K562 (cell line): ENCODE data around the gene EAF1. TPM values are rescaled to one million over a fixed set of nuclear protein-coding genes. Genes with fewer than 3 reads are reported as not detected.
A peak's percentile ranks its signal among the peaks of the same experiment; 100 is the strongest.
"Not testable (repeated sequence)": the region's sequence is repeated elsewhere in the genome, so short reads cannot be mapped to it uniquely, and the experiment has no call there.

Experiments used
- ATAC-seq: fragments of 200-7000 bp; cut with Tn5 transposase; 3 replicates; pipeline ENCODE4 v1.9.1; 2020; ENCODE audit warnings: moderate library complexity
- BruUV-seq: library from RNA; stranded (reverse); fragments of 400-500 nt; replicated peaks from 2 replicates; lab custom pipeline; 2021; lab: Mats Ljungman, UMichigan
- CTCF ChIA-PET: fragments of 300-600 bp; formaldehyde crosslinking; extraction: SDS; loops from one replicate; lab custom pipeline; 2021; ENCODE audit warnings: low intra/inter-chr PET ratio; lab: Yijun Ruan, JAX
- POLR2A ChIA-PET: fragments of 300-600, 350-650 bp; sonication (Branson Sonifier 250); formaldehyde crosslinking; extraction: SDS; loops from one replicate; lab custom pipeline; 2021; ENCODE audit warnings: antibody characterized with exemption, inconsistent platforms; lab: Yijun Ruan, JAX
- DNase-seq, 4 experiments: peaks; one replicate each; pipeline versions ENCODE4 v3.0.0 to v3.0.0-alpha.2; 2011 to 2018; ENCODE audit warnings: low spot score in 3 of 4, mixed read lengths in 3 of 4; ENCODE audit errors: extremely low read depth in 1 of 4
- FAIRE-seq: peaks from 2 replicates; lab custom pipeline; 2011; peaks lifted over from hg19 to GRCh38; lab: Jason Lieb, UNC
- H2AFZ ChIP-seq: 2 replicates; pipeline ENCODE4 v1.6.0; 2011; ENCODE audit warnings: low read depth, low read length, control low read depth, inconsistent platforms
- H3K27ac ChIP-seq: fragments of 200-600 bp; 3 replicates; pipeline ENCODE4 v1.8.0; 2011; ENCODE audit warnings: low read depth, mild to moderate bottlenecking, control low read depth, inconsistent platforms, low read length, moderate library complexity, mixed read lengths; ENCODE audit errors: extremely low read depth
- H3K27me3 ChIP-seq, 2 experiments: fragments of 300-600 bp in 1 of 2; 2 replicates in 1 of 2; 3 replicates in 1 of 2; pipeline versions ENCODE4 v1.6.0 to v1.8.0; 2011; ENCODE audit warnings: inconsistent platforms in 2 of 2, low read length in 2 of 2, mild to moderate bottlenecking in 1 of 2, mixed read lengths in 1 of 2, moderate library complexity in 1 of 2; ENCODE audit not compliant: control insufficient read depth in 2 of 2, insufficient read depth in 2 of 2
- H3K36me3 ChIP-seq: fragments of 300-600 bp; 3 replicates; pipeline ENCODE4 v1.8.0; 2011; ENCODE audit warnings: mild to moderate bottlenecking, low read length, inconsistent platforms; ENCODE audit not compliant: control insufficient read depth, insufficient read depth
- H3K4me1 ChIP-seq, 2 experiments: fragments of 200-600 bp in 1 of 2; replicated peaks in 1 of 2; 2 replicates in 1 of 2; 3 replicates in 1 of 2; pipeline versions ENCODE4 v1.5.1 to v1.8.0; 2011; ENCODE audit warnings: inconsistent platforms in 2 of 2, low read length in 2 of 2, mild to moderate bottlenecking in 1 of 2, mixed read lengths in 1 of 2, moderate library complexity in 1 of 2; ENCODE audit not compliant: control insufficient read depth in 2 of 2, insufficient read depth in 2 of 2
- H3K4me2 ChIP-seq: 2 replicates; pipeline ENCODE4 v1.6.1; 2011; ENCODE audit warnings: low read length, control low read depth, inconsistent platforms, mixed read lengths; ENCODE audit not compliant: insufficient read depth
- H3K4me3 ChIP-seq: fragments of 200-600 bp; sonication (generic), shearing (Covaris generic); 2 replicates; pipeline ENCODE4 v1.5.1; 2016; ENCODE audit warnings: control low read depth, inconsistent platforms
- H3K79me2 ChIP-seq: fragments of 200-600 bp; 3 replicates; pipeline ENCODE4 v1.8.0; 2011; ENCODE audit warnings: low read length, inconsistent platforms; ENCODE audit not compliant: control insufficient read depth, insufficient read depth
- H3K9ac ChIP-seq, 2 experiments: 2 replicates each; pipeline versions ENCODE4 v1.6.0 to v1.6.1; 2011; ENCODE audit warnings: low read depth in 2 of 2, low read length in 2 of 2, control low read depth in 1 of 2, inconsistent platforms in 1 of 2, mild to moderate bottlenecking in 1 of 2, mixed read lengths in 1 of 2; ENCODE audit not compliant: insufficient read depth in 1 of 2
- H3K9me1 ChIP-seq: one replicate; pipeline ENCODE4 v1.6.0; 2011; ENCODE audit warnings: inconsistent platforms, mild to moderate bottlenecking, low read length, moderate library complexity; ENCODE audit not compliant: control insufficient read depth, insufficient read depth
- H3K9me3 ChIP-seq: replicated peaks from 2 replicates; pipeline ENCODE4 v1.5.1; 2011; ENCODE audit warnings: low read depth, low read length, inconsistent platforms; ENCODE audit not compliant: control insufficient read depth, insufficient read depth
- H4K20me1 ChIP-seq: replicated peaks from 2 replicates; pipeline ENCODE4 v1.6.1; 2011; ENCODE audit warnings: low read length, inconsistent platforms, mixed read lengths; ENCODE audit not compliant: control insufficient read depth, insufficient read depth
- NFXL1 ChIP-seq: fragments of 450-650 bp; formaldehyde crosslinking; IDR thresholded peaks from 2 replicates; pipeline ENCODE4 v1.4.0; 2021; ENCODE audit warnings: mild to moderate bottlenecking
- RAD21 ChIP-seq, 2 experiments: fragments of 250-450 bp in 1 of 2; fragments of 450-650 bp in 1 of 2; sonication (Bioruptor Pico) in 1 of 2; formaldehyde crosslinking in 1 of 2; IDR thresholded peaks in 1 of 2; conservative IDR thresholded peaks in 1 of 2; 2 replicates each; pipeline versions ENCODE4 v1.4.0 to v1.8.0; 2020 to 2022; ENCODE audit warnings: mild to moderate bottlenecking in 2 of 2, moderate library complexity in 1 of 2
- SAFB2 ChIP-seq: fragments of 200-400 bp; formaldehyde crosslinking; IDR thresholded peaks from 2 replicates; pipeline ENCODE4 v1.6.1; 2018; ENCODE audit warnings: borderline replicate concordance, low read length, low read depth, moderate library complexity; ENCODE audit not compliant: severe bottlenecking
- ZNF212 ChIP-seq: fragments of 450-650 bp; formaldehyde crosslinking; IDR thresholded peaks from 2 replicates; pipeline ENCODE4 v1.4.0; 2020; ENCODE audit warnings: mild to moderate bottlenecking
- WGBS: fragments of 100-300 bp; shearing (Covaris generic); methylation state at CpG from one replicate; pipeline ENCODE4 v1.1.6; 2016; ENCODE audit warnings: low coverage, mixed read lengths; ENCODE audit not compliant: insufficient coverage; ENCODE audit errors: missing lambda C conversion rate; 5-methylcytosine and 5-hydroxymethylcytosine counted together
- in situ Hi-C: fragments of 300-500 bp; cut with MboI; formaldehyde crosslinking; loops from 4 replicates; pipeline ENCODE4 v1.15.0; 2018; ENCODE audit warnings: inconsistent platforms, mixed read lengths
- intact Hi-C: fragments of 100-400 bp; cut with micrococcal nuclease; formaldehyde crosslinking; loops from 2 replicates; pipeline ENCODE4 v1.14.2; 2022
- polyA plus RNA-seq, 8 experiments: library from polyadenylated mRNA; depleted of rRNA in 4 of 8; stranded (reverse) in 5 of 8; unstranded in 3 of 8; fragments of >200 nt; fragmentation: Nextera tagmentation in 2 of 8; fragmentation: Illumina TruSeq in 1 of 8; extraction: Ambion mirVana in 2 of 8; extraction: Trizol in 1 of 8; gene quantifications; 2 replicates each; pipeline versions ENCODE4 v1.2.1 to v1.2.3, GENCODE V29; 2011 to 2014; ENCODE audit warnings: inconsistent platforms in 1 of 8, missing spikeins in 1 of 8
- total RNA-seq, 7 experiments: library from RNA; depleted of rRNA in 6 of 7; stranded (reverse); fragments of >200 nt in 6 of 7; fragmentation: Illumina TruSeq in 2 of 7; extraction: Trizol in 2 of 7; gene quantifications; 2 replicates each; pipeline versions ENCODE4 v1.2.1 to v1.2.3, GENCODE V29; 2011 to 2021; ENCODE audit warnings: low replicate concordance in 1 of 7
- TF ChIP-seq, protein P1 (sequence below): fragments of 250-450 bp; sonication (Bioruptor Pico); IDR thresholded peaks from 2 replicates; pipeline ENCODE4 v1.5.0; 2022; ENCODE audit warnings: mild to moderate bottlenecking

The EAF1 gene
- total and polyA plus RNA-seq, 9 of the 15 experiments (the other 6 are each of a cell fraction or from before 2014, with no cell fraction given): 7.0 to 26.8 (median 20.4) TPM

GRCh38 chr3:15398731-15399133 lies 28.7 kb upstream of the EAF1 start:
- H3K27ac ChIP-seq, H3K79me2 ChIP-seq, H3K27me3 ChIP-seq, FAIRE-seq, intact Hi-C loops, H2AFZ ChIP-seq, CTCF ChIA-PET, H4K20me1 ChIP-seq, in situ Hi-C loops, H3K9me3 ChIP-seq, H3K4me1 ChIP-seq, H3K9me1 ChIP-seq, ATAC-seq, H3K36me3 ChIP-seq, H3K9ac ChIP-seq, H3K4me3 ChIP-seq, H3K4me2 ChIP-seq, DNase-seq, BruUV-seq: not testable (repeated sequence)
- TF ChIP-seq RAD21 (CRISPR knock-in tag; conservative IDR thresholded peaks at IDR 0.05 in 1 of 2, IDR thresholded peaks at IDR 0.05 in 1 of 2): peak in 1 of 2 experiments; percentile 6; a peak in 1 of 4 replicates
- POLR2A ChIA-PET: interaction anchor here (1.8 kb wide), 1 partner anchor 10 kb away, joined by 5 read pairs; no protein-coding TSS in a partner anchor
- 11% methylated on average over 3 of the region's 3 CpGs for WGBS

GRCh38 chr3:15399970-15400369 lies 27.4 kb upstream of the EAF1 start:
- Histone ChIP-seq H4K20me1 (no peaks in the 10 kb centered on the region), H3K9ac (no peak overlapping the region), H3K9me1 (no peaks in the 10 kb centered on the region), H3K36me3 (no peaks in the 10 kb centered on the region), H3K27ac (no peak overlapping the region), H3K27me3 (no peaks in the 10 kb centered on the region), H3K4me1 (no peaks in the 10 kb centered on the region), H3K79me2 (no peaks in the 10 kb centered on the region), H3K4me2 (no peak overlapping the region), H3K9me3 (0 out of 2 replicates have a peak, but pooled peaks cover 3% of the 10 kb centered on the region), H2AFZ (no peak overlapping the region), H3K4me3 (no peak overlapping the region)
- intact Hi-C loops: loop anchor here (5.0 kb wide), 1 partner anchor 157 kb away; no protein-coding TSS in a partner anchor
- FAIRE-seq: peak; percentile 6
- no TSS peak for BruUV-seq
- TF ChIP-seq NFXL1 (CRISPR knock-in tag) (no peak), SAFB2 (no peak), ZNF212 (no peak)
- TF ChIP-seq, protein P1, sequence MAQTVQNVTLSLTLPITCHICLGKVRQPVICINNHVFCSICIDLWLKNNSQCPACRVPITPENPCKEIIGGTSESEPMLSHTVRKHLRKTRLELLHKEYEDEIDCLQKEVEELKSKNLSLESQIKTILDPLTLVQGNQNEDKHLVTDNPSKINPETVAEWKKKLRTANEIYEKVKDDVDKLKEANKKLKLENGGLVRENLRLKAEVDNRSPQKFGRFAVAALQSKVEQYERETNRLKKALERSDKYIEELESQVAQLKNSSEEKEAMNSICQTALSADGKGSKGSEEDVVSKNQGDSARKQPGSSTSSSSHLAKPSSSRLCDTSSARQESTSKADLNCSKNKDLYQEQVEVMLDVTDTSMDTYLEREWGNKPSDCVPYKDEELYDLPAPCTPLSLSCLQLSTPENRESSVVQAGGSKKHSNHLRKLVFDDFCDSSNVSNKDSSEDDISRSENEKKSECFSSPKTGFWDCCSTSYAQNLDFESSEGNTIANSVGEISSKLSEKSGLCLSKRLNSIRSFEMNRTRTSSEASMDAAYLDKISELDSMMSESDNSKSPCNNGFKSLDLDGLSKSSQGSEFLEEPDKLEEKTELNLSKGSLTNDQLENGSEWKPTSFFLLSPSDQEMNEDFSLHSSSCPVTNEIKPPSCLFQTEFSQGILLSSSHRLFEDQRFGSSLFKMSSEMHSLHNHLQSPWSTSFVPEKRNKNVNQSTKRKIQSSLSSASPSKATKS: no peak
- ChIA-PET POLR2A (interaction anchor here (0.5 kb wide), 1 partner anchor 112 kb away, joined by 3 read pairs; no protein-coding TSS in a partner anchor), CTCF (no interaction called here)
- in situ Hi-C loops: no loop called here
- ATAC-seq: no peak
- 10% methylated on average over 5 of the region's 5 CpGs for WGBS
- no peak for DNase-seq
